HepG2 (cell line): Measurements from ENCODE around the gene IQGAP2. TPM values are rescaled to one million over a fixed set of nuclear protein-coding genes. Genes with fewer than 3 reads are reported as not detected.

Experiments used
- ATAC-seq: fragments of 200-7000 bp; cut with Tn5 transposase; 3 replicates; pipeline ENCODE4 v1.9.1; 2020; ENCODE audit warnings: mild to moderate bottlenecking, moderate library complexity
- BruUV-seq: library from RNA; stranded (reverse); fragments of 400-500 nt; replicated peaks from 2 replicates; lab custom pipeline; 2021; lab: Mats Ljungman, UMichigan
- CTCF ChIA-PET: fragments of 300-600 bp; formaldehyde crosslinking; extraction: SDS; loops from one replicate; lab custom pipeline; 2021; ENCODE audit warnings: low total read pairs, inconsistent platforms, low intra/inter-chr PET ratio; lab: Yijun Ruan, JAX
- POLR2A ChIA-PET: fragments of 350-600 bp; sonication (Branson Sonifier 250); formaldehyde crosslinking; loops from one replicate; lab custom pipeline; 2020; ENCODE audit warnings: antibody characterized with exemption, inconsistent platforms; lab: Yijun Ruan, JAX
- DNase-seq: peaks from one replicate; pipeline ENCODE4 v3.0.0-alpha.2; 2015; ENCODE audit warnings: low spot score
- FAIRE-seq: peaks from 3 replicates; lab custom pipeline; 2011; peaks lifted over from hg19 to GRCh38; lab: Jason Lieb, UNC
- H2AFZ ChIP-seq: one replicate; pipeline ENCODE4 v1.6.1; 2011; ENCODE audit warnings: low read length, inconsistent platforms
- H3K27ac ChIP-seq: fragments of 300-600 bp; 3 replicates; pipeline ENCODE4 v1.8.0; 2011; ENCODE audit warnings: mixed run types, mild to moderate bottlenecking, mixed read lengths, low read length, inconsistent platforms; ENCODE audit not compliant: insufficient read depth; ENCODE audit errors: extremely low read length
- H3K27me3 ChIP-seq, 2 experiments: fragments of 200-600 bp in 1 of 2; 2 replicates in 1 of 2; 3 replicates in 1 of 2; pipeline versions ENCODE4 v1.6.0 to v1.8.0; 2011; ENCODE audit warnings: low read length in 2 of 2, mild to moderate bottlenecking in 2 of 2, moderate library complexity in 2 of 2, inconsistent platforms in 1 of 2; ENCODE audit not compliant: insufficient read depth in 2 of 2, control insufficient read depth in 1 of 2
- H3K36me3 ChIP-seq, 2 experiments: fragments of 200-600 bp in 1 of 2; replicated peaks in 1 of 2; 2 replicates in 1 of 2; 3 replicates in 1 of 2; pipeline versions ENCODE4 v1.5.1 to v1.8.0; 2011; ENCODE audit warnings: low read length in 2 of 2, inconsistent platforms in 1 of 2; ENCODE audit not compliant: insufficient read depth in 2 of 2, control insufficient read depth in 1 of 2
- H3K4me1 ChIP-seq: 2 replicates; pipeline ENCODE4 v1.5.1; 2012; ENCODE audit warnings: low read length, inconsistent platforms; ENCODE audit not compliant: insufficient read depth
- H3K4me2 ChIP-seq: 2 replicates; pipeline ENCODE4 v1.6.0; 2011; ENCODE audit warnings: low read depth, low read length, inconsistent platforms
- H3K4me3 ChIP-seq, 3 experiments: fragments of 200-600 bp in 1 of 3; sonication (generic), shearing (Covaris generic) in 1 of 3; replicated peaks in 1 of 3; 2 replicates each; pipeline ENCODE4 v1.5.1; 2011 to 2016; ENCODE audit warnings: low read length in 3 of 3, inconsistent platforms in 2 of 3, low read depth in 2 of 3, mild to moderate bottlenecking in 2 of 3, control low read depth in 1 of 3, mixed read lengths in 1 of 3; ENCODE audit not compliant: insufficient read depth in 1 of 3
- H3K79me2 ChIP-seq: one replicate; pipeline ENCODE4 v1.6.1; 2011; ENCODE audit warnings: low read length, inconsistent platforms; ENCODE audit not compliant: insufficient read depth
- H3K9ac ChIP-seq: 2 replicates; pipeline ENCODE4 v1.6.0; 2011; ENCODE audit warnings: mild to moderate bottlenecking, low read depth, low read length, inconsistent platforms; ENCODE audit not compliant: insufficient read depth
- H3K9me3 ChIP-seq: 2 replicates; pipeline ENCODE4 v1.5.1; 2012; ENCODE audit warnings: mild to moderate bottlenecking, low read length
- H4K20me1 ChIP-seq: 2 replicates; pipeline ENCODE4 v1.6.0; 2011; ENCODE audit warnings: inconsistent platforms, mild to moderate bottlenecking, low read length, moderate library complexity; ENCODE audit not compliant: insufficient read depth
- HES4 ChIP-seq: sonication (generic); formaldehyde crosslinking; IDR thresholded peaks from 2 replicates; pipeline ENCODE4 v1.9.0; 2021; ENCODE audit warnings: mild to moderate bottlenecking, missing genetic modification reagents, borderline replicate concordance
- REL ChIP-seq: sonication (generic); formaldehyde crosslinking; conservative IDR thresholded peaks from 2 replicates; pipeline ENCODE4 v1.8.0; 2022; ENCODE audit warnings: mild to moderate bottlenecking, missing genetic modification reagents, moderate library complexity
- RFX1 ChIP-seq: fragments of 450-650 bp; IDR thresholded peaks from 2 replicates; pipeline ENCODE4 v1.6.1; 2017
- SAFB2 ChIP-seq: sonication (generic); formaldehyde crosslinking; IDR thresholded peaks from 2 replicates; pipeline ENCODE4 v1.5.1; 2020; ENCODE audit warnings: missing genetic modification reagents, low read depth, mild to moderate bottlenecking, borderline replicate concordance
- THAP8 ChIP-seq: sonication (generic); formaldehyde crosslinking; IDR thresholded peaks from 2 replicates; pipeline ENCODE4 v1.5.1; 2020; ENCODE audit warnings: missing genetic modification reagents, mild to moderate bottlenecking, borderline replicate concordance
- ZBTB14 ChIP-seq: sonication (generic); formaldehyde crosslinking; IDR thresholded peaks from 2 replicates; pipeline ENCODE4 v1.4.0; 2020; ENCODE audit warnings: missing genetic modification reagents
- WGBS: methylation state at CpG from one replicate; pipeline ENCODE4 v1.1.6; 2017; ENCODE audit warnings: low lambda C conversion rate; 5-methylcytosine and 5-hydroxymethylcytosine counted together
- in situ Hi-C: cut with HindIII; loops from 2 replicates; pipeline ENCODE4 v1.10.0; 2017; ENCODE audit warnings: low pct_unique_long_range_greater_than_20kb; ENCODE audit not compliant: extremely low pct_ligation_motif_present
- intact Hi-C: fragments of 100-400 bp; cut with micrococcal nuclease; formaldehyde crosslinking; loops from one replicate; pipeline ENCODE4 v1.10.0; 2022; ENCODE audit not compliant: unreplicated experiment
- polyA plus RNA-seq, 8 experiments: library from polyadenylated mRNA; depleted of rRNA in 3 of 8; stranded (reverse) in 7 of 8; unstranded in 1 of 8; fragments of >200 nt; fragmentation: Illumina TruSeq in 4 of 8; extraction: Trizol in 4 of 8; gene quantifications; 2 replicates each; pipeline versions ENCODE4 v1.2.1 to v1.2.3, GENCODE V29; 2011 to 2016; ENCODE audit warnings: low read depth in 4 of 8, missing spikeins in 1 of 8, mixed read lengths in 1 of 8; ENCODE audit not compliant: insufficient read depth in 1 of 8
- total RNA-seq, 5 experiments: library from RNA; depleted of rRNA; stranded (reverse); fragments of >200 nt; fragmentation: Illumina TruSeq; extraction: Trizol; gene quantifications; 2 replicates each; pipeline ENCODE4 v1.2.3, GENCODE V29; 2016; ENCODE audit warnings: low read depth in 1 of 5

Gene IQGAP2
- total and polyA plus RNA-seq, 2 of the 13 experiments (the other 11 are each of a cell fraction or from before 2014, with no cell fraction given), result 35.2 to 83.3 TPM

GRCh38 chr5:76450054-76450453 lies 47.0 kb downstream of the IQGAP2 start:
- Histone ChIP-seq H3K4me2 (no peak overlapping the region), H3K4me3 (no peak overlapping the region), H2AFZ (no peak overlapping the region), H3K27ac (no peak overlapping the region), H4K20me1 (no peaks in the 10 kb centered on the region), H3K9ac (no peak overlapping the region), H3K27me3 (no peaks in the 10 kb centered on the region), H3K79me2 (peaks cover 31% of the 10 kb centered on the region), H3K36me3 (peaks cover 1 to 23% of the 10 kb centered on the region in 2 experiments; a peak in 4 of 5 replicates), H3K9me3 (no peaks in the 10 kb centered on the region), H3K4me1 (peaks cover 16% of the 10 kb centered on the region)
- POLR2A ChIA-PET, result interaction anchor here (1.3 kb wide), 1 partner anchor 9 kb away, joined by 3 read pairs; no protein-coding TSS in a partner anchor
- TF ChIP-seq THAP8 (CRISPR knock-in tag), result no peak
- TF ChIP-seq SAFB2 (CRISPR knock-in tag), result no peak
- TF ChIP-seq RFX1, result no peak
- no peak for TF ChIP-seq HES4 (CRISPR knock-in tag)
- TF ChIP-seq ZBTB14 (CRISPR knock-in tag), result no peak
- TF ChIP-seq REL (CRISPR knock-in tag), result no peak
- DNase-seq (no peak), ATAC-seq (no peak), FAIRE-seq (no peak)
- WGBS, result 82% methylated on average over 3 of the region's 3 CpGs
- no TSS peak for BruUV-seq
- CTCF ChIA-PET, result no interaction called here
- in situ Hi-C loops, result no loop called here
- intact Hi-C loops, result no loop called here
